Peyer's patch (tissue), 4 donors: ENCODE data around the gene SKI. TPM values are rescaled to one million over a fixed set of nuclear protein-coding genes. Genes with fewer than 3 reads are reported as not detected.

Experiments used
- DNase-seq, 3 donors: peaks; one replicate each; pipeline ENCODE4 v3.0.0-alpha.2; 2017 to 2019
- H3K27ac ChIP-seq, 4 donors: fragments of 200-600 bp; sonication (generic); one replicate each; pipeline ENCODE4 v1.5.1; 2016 to 2019
- H3K27me3 ChIP-seq, 2 donors: fragments of 200-600 bp; sonication (generic); one replicate each; pipeline ENCODE4 v1.5.1; 2019
- H3K36me3 ChIP-seq, 3 donors: fragments of 200-600 bp; sonication (generic); one replicate each; pipeline ENCODE4 v1.5.1; 2016 to 2019
- H3K4me1 ChIP-seq, 4 donors: fragments of 200-600 bp; sonication (generic); one replicate each; pipeline ENCODE4 v1.5.1; 2016 to 2019
- H3K4me3 ChIP-seq, 4 donors: fragments of 200-600 bp; sonication (generic); 1 replicate in 3 of 4; 2 replicates in 1 of 4; pipeline ENCODE4 v1.5.1; 2016 to 2019; ENCODE audit warnings: mild to moderate bottlenecking in 1 of 4
- H3K9me3 ChIP-seq, 4 donors: fragments of 200-600 bp; sonication (generic); one replicate each; pipeline ENCODE4 v1.5.1; 2016 to 2019; ENCODE audit warnings: mild to moderate bottlenecking in 1 of 4
- POLR2A ChIP-seq, 2 donors: fragments of 450-650 bp; IDR thresholded peaks; one replicate each; pipeline ENCODE4 v1.5.1; 2017; ENCODE audit warnings: antibody characterized with exemption in 2 of 2, mild to moderate bottlenecking in 2 of 2, moderate library complexity in 2 of 2
- total RNA-seq, 4 donors: library from RNA; depleted of rRNA; stranded (reverse); fragments of >200 nt; gene quantifications; one replicate each; pipeline ENCODE4 v1.1.0, GENCODE V29; 2016
- TF ChIP-seq, protein P1 (sequence below), 6 experiments: fragments of 450-650 bp in 4 of 6; fragments of 200-600 bp in 2 of 6; sonication (generic) in 1 of 6; IDR thresholded peaks; one replicate each; pipeline ENCODE4 v1.5.1; 2017 to 2019; ENCODE audit warnings: antibody characterized with exemption in 6 of 6, mild to moderate bottlenecking in 3 of 6, moderate library complexity in 1 of 6

Gene SKI
- total RNA-seq, 4 donors from 2014 or later = 20.1 to 41.5 (median 37.1) TPM

DNA sequence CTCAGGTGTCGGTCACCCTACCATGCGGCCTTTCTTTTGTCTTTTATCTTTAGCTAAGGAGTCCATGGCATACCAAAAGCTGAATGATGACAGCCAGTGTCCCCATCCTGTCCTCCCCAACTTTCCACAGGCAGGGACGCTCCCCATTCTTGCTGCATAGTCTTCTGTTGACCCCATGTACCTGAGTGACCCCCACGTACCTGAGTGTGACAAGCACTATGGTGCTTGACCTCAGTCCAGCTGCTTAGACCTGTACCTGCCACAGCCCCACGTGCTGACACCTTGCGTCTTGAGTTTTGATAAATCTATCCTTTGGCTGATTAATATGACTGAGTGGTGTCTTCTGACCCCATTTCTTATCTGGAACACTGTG, 26.9 kb downstream of the SKI start:
- no peak for DNase-seq
- Histone ChIP-seq H3K4me1 (peaks cover 0 to 70% (median 31%) of the 10 kb centered on the region in 4 donors), H3K9me3 (peaks cover 0 to 18% (median 6%) of the 10 kb centered on the region in 4 donors), H3K4me3 (no peak overlapping the region), H3K27ac (peak overlapping the region; percentile 69 to 83 (median 74)), H3K36me3 (no peaks in the 10 kb centered on the region), H3K27me3 (no peaks in the 10 kb centered on the region)
- TF ChIP-seq, protein P1, sequence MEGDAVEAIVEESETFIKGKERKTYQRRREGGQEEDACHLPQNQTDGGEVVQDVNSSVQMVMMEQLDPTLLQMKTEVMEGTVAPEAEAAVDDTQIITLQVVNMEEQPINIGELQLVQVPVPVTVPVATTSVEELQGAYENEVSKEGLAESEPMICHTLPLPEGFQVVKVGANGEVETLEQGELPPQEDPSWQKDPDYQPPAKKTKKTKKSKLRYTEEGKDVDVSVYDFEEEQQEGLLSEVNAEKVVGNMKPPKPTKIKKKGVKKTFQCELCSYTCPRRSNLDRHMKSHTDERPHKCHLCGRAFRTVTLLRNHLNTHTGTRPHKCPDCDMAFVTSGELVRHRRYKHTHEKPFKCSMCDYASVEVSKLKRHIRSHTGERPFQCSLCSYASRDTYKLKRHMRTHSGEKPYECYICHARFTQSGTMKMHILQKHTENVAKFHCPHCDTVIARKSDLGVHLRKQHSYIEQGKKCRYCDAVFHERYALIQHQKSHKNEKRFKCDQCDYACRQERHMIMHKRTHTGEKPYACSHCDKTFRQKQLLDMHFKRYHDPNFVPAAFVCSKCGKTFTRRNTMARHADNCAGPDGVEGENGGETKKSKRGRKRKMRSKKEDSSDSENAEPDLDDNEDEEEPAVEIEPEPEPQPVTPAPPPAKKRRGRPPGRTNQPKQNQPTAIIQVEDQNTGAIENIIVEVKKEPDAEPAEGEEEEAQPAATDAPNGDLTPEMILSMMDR (IDR thresholded peaks at IDR 0.05) = no peak
- no peak for TF ChIP-seq POLR2A (IDR thresholded peaks at IDR 0.05)

DNA sequence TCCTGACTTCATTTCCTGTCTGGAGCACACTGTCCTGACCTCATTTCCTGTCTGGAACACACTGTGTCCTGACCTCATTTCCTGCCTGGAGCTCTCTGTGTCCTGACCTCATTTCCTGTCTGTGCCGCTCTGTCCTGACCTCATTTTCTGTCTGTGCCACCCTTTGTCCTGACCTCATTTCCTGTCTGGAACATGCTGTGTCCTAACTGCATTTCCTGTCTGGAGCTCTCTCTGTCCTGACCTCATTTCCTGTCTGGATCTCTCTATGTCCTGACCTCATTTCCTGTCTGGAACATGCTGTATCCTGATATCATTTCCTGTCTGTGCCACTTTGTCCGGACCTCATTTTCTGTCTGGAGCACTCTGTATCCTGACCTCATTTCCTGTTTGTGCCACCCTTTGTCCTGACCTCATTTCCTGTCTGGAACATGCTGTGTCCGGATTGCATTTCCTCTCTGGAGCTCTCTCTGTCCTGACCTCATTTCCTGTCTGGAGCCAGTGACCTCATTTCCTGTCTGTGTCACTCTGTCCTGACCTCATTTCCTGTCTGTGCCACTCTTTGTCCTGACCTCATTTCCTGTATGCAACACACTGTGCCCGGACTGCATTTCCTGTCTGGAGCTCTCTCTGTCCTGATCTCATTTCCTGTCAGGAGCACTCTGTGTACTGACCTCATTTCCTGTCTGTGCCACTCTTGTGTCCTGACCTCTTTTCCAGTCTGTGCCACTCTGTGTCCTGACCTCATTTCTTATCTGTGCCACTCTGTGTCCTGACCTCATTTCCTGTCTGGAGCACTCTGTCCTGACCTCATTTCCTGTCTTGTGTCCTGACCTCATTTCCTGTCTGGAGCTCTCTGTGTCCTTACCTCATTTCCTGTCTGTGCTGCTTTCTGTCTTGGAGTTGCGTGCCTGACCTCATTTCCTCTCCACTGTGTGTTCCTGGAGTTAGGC, 27.6 kb downstream of the SKI start:
- peak in 2 of 3 donors; percentile 67 to 79 for DNase-seq
- H3K4me1 ChIP-seq = peaks cover 0 to 68% (median 27%) of the 10 kb centered on the region in 4 donors
- H3K36me3 ChIP-seq = no peaks in the 10 kb centered on the region
- H3K4me3 ChIP-seq = no peak overlapping the region
- no peak for TF ChIP-seq POLR2A (IDR thresholded peaks at IDR 0.05)
- TF ChIP-seq, protein P1 (IDR thresholded peaks at IDR 0.05) = no peak
- peaks cover 0 to 18% (median 6%) of the 10 kb centered on the region in 4 donors for H3K9me3 ChIP-seq
- H3K27me3 ChIP-seq = no peaks in the 10 kb centered on the region
- peak overlapping the region; percentile 69 to 83 (median 74) for H3K27ac ChIP-seq

DNA sequence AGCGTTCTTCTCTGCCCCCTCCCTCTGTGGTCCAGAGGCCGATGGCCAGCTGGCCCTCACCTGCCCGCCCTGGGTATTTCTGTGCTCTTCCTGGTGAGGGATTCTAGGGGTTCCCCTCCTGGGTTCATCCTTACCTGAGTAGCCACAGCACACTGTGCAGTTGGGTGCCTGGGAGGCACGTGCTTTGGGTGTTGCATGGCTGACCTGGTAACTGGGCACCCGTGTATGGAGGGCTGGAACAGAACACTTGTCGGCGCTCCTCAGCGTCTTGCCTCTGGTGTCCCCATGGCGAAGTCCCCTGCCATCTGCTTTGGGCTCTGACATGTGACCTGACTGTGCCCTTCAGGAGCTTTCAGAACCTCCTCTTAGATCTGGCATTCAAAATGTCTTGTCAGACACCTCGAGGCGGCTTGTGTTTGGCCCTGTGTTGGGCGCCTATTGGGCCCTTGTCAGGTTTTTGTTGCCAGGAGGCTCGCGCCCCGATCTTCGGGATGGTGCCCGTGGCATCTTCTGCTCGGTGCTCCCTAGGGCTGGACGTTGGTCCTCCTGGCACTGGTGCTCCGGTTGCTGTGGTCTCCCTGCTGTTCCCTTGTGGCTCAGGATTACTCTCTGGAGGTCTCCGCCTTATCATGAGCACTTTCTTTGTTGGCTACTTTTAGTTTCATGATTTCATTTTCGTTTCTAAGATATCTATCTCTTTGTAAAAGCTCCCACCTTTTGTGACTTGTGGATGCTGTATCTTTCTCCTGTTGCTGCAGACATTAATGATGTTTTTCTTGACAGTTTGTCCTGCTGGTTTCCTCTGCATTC, 28.5 kb downstream of the SKI start:
- no peaks in the 10 kb centered on the region for H3K36me3 ChIP-seq
- H3K9me3 ChIP-seq = peaks cover 0 to 18% (median 6%) of the 10 kb centered on the region in 4 donors
- TF ChIP-seq POLR2A (IDR thresholded peaks at IDR 0.05) = no peak
- TF ChIP-seq, protein P1 (IDR thresholded peaks at IDR 0.05) = no peak
- peak in 1 of 3 donors; percentile 45 for DNase-seq
- no peaks in the 10 kb centered on the region for H3K27me3 ChIP-seq
- H3K4me3 ChIP-seq = no peak overlapping the region
- peaks cover 0 to 63% (median 23%) of the 10 kb centered on the region in 4 donors for H3K4me1 ChIP-seq
- peak overlapping the region; percentile 69 to 83 (median 74) for H3K27ac ChIP-seq

DNA sequence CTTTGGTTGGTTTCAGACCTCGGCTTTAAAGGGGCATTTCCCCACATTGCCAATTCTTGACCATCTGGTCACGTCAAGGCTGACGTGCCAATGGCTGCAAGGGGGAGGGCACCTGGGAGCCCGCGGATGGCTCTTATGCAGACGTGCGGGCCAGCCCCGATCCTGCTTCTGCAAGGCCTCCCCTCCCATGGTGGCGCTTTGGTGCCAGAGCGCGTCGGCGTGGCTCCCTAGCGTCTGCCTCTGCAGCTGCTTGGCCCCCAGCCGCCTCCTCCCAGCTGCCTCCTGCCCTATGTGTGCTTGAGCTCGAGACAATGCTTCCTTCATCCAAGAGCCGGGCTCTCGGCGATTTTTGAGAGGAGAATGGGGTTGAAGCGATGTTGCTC, 29.1 kb downstream of the SKI start:
- peak overlapping the region in 3 of 4 donors; percentile 15 to 83 (median 74) for H3K27ac ChIP-seq
- TF ChIP-seq, protein P1 (IDR thresholded peaks at IDR 0.05) = no peak
- TF ChIP-seq POLR2A (IDR thresholded peaks at IDR 0.05) = no peak
- no peaks in the 10 kb centered on the region for H3K27me3 ChIP-seq
- no peaks in the 10 kb centered on the region for H3K36me3 ChIP-seq
- peak in 1 of 3 donors; percentile 47 for DNase-seq
- peaks cover 0 to 57% (median 22%) of the 10 kb centered on the region in 4 donors for H3K4me1 ChIP-seq
- no peak overlapping the region for H3K4me3 ChIP-seq
- peaks cover 0 to 18% (median 6%) of the 10 kb centered on the region in 4 donors for H3K9me3 ChIP-seq

DNA sequence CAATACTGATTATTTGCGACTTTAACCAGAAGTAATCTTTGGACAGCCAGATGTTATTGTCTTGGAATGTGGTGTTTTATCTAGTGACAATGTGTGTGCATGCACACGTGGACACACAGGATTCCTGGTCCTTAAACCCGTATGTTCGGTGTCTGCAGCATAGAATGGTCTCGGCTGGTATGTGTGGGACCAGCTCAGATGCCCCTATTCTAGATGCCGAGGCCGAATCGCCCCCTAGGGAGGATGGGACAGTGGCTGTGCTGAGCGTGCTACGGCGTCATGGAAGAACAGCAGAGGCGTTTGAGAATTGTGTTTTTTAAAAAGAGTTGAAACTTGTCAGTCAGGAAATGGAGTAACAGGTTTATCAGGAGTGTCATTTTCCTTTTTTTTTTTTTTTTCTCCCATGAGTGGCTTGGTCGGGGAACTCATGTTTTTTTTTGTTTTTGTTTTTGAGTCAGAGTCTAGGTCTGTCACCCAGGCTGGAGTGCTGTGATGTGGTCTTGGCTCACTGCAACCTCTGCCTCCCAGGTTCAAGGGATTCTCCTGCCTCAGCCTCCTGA, 30.1 kb downstream of the SKI start:
- Histone ChIP-seq H3K4me3 (no peak overlapping the region), H3K4me1 (peaks cover 0 to 54% (median 22%) of the 10 kb centered on the region in 4 donors), H3K27ac (peak overlapping the region in 3 of 4 donors; percentile 12 to 72 (median 49)), H3K36me3 (no peaks in the 10 kb centered on the region), H3K27me3 (no peaks in the 10 kb centered on the region), H3K9me3 (peaks cover 0 to 18% (median 6%) of the 10 kb centered on the region in 4 donors)
- no peak for TF ChIP-seq POLR2A (IDR thresholded peaks at IDR 0.05)
- TF ChIP-seq, protein P1 (IDR thresholded peaks at IDR 0.05) = no peak
- no peak for DNase-seq
